ENCODE measurements around the gene PSMF1. TPM values are rescaled to one million over a fixed set of nuclear protein-coding genes. Genes with fewer than 3 reads are reported as not detected.

PSMF1 gene
- total and polyA plus RNA-seq, 2 of the 13 experiments (the other 11 are each of a cell fraction or from before 2014, with no cell fraction given) = 82.5 to 86.0 TPM

- in situ Hi-C loops (cut with HindIII; ENCODE audit: extremely low pct_ligation_motif_present, low pct_unique_long_range_greater_than_20kb) = loop anchor here (5.0 to 10.0 kb wide), 3 partner anchors 70 to 373 kb away; partner anchors contain the start of gene PSMF1
- no TSS peak for BruUV-seq (replicated peaks)
- POLR2A ChIA-PET = interaction anchor here (1.2 to 1.6 kb wide), 2 partner anchors 25 to 138 kb away, joined by 3 to 6 read pairs; no protein-coding TSS in a partner anchor
- TF ChIP-seq MAFF (IDR thresholded peaks at IDR 0.05; ENCODE audit: low read depth, low read length) (no peak), ZNF570 (CRISPR knock-in tag; IDR thresholded peaks at IDR 0.05; ENCODE audit: borderline replicate concordance) (no peak), KMT2B (CRISPR knock-in tag; IDR thresholded peaks at IDR 0.05) (no peak), CREM (IDR thresholded peaks at IDR 0.05) (peak; percentile 56; the same call in 1 of the 2 replicates), CREM (CRISPR knock-in tag; IDR thresholded peaks at IDR 0.05) (no peak), ZNF33B (CRISPR knock-in tag; IDR thresholded peaks at IDR 0.05) (no peak), ZNF382 (CRISPR knock-in tag; IDR thresholded peaks at IDR 0.05; ENCODE audit: borderline replicate concordance) (no peak), ZFP41 (CRISPR knock-in tag; IDR thresholded peaks at IDR 0.05; ENCODE audit: borderline replicate concordance) (no peak), HNRNPUL1 (IDR thresholded peaks at IDR 0.05; ENCODE audit: low read depth, low read length) (no peak), GRHL1 (CRISPR knock-in tag; conservative IDR thresholded peaks at IDR 0.05) (no peak), HNRNPL (IDR thresholded peaks at IDR 0.05; ENCODE audit: low read depth, low read length) (no peak), PCBP2 (optimal IDR thresholded peaks at IDR 0.05; ENCODE audit: low read depth, low read length, poor library complexity, severe bottlenecking) (no peak), KLF11 (CRISPR knock-in tag; IDR thresholded peaks at IDR 0.05) (0 out of 2 replicates have a peak, but pooled peaks have one; percentile 33), MXD4 (CRISPR knock-in tag; IDR thresholded peaks at IDR 0.05) (peak; percentile 68; the same call in 1 of the 2 replicates), RAD51 (IDR thresholded peaks at IDR 0.05; ENCODE audit: borderline replicate concordance) (no peak), BRD4 (CRISPR knock-in tag; IDR thresholded peaks at IDR 0.05) (no peak), CCDC6 (CRISPR knock-in tag; IDR thresholded peaks at IDR 0.05) (no peak), ZNF335 (CRISPR knock-in tag; IDR thresholded peaks at IDR 0.05) (no peak)
- TF ChIP-seq, protein P1, sequence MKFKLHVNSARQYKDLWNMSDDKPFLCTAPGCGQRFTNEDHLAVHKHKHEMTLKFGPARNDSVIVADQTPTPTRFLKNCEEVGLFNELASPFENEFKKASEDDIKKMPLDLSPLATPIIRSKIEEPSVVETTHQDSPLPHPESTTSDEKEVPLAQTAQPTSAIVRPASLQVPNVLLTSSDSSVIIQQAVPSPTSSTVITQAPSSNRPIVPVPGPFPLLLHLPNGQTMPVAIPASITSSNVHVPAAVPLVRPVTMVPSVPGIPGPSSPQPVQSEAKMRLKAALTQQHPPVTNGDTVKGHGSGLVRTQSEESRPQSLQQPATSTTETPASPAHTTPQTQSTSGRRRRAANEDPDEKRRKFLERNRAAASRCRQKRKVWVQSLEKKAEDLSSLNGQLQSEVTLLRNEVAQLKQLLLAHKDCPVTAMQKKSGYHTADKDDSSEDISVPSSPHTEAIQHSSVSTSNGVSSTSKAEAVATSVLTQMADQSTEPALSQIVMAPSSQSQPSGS (CRISPR knock-in tag; IDR thresholded peaks at IDR 0.05) = peak; percentile 64; the same call in 1 of the 2 replicates
- TF ChIP-seq, protein P2, sequence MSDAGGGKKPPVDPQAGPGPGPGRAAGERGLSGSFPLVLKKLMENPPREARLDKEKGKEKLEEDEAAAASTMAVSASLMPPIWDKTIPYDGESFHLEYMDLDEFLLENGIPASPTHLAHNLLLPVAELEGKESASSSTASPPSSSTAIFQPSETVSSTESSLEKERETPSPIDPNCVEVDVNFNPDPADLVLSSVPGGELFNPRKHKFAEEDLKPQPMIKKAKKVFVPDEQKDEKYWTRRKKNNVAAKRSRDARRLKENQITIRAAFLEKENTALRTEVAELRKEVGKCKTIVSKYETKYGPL (CRISPR knock-in tag; IDR thresholded peaks at IDR 0.05) = no peak
- TF ChIP-seq, protein P3, sequence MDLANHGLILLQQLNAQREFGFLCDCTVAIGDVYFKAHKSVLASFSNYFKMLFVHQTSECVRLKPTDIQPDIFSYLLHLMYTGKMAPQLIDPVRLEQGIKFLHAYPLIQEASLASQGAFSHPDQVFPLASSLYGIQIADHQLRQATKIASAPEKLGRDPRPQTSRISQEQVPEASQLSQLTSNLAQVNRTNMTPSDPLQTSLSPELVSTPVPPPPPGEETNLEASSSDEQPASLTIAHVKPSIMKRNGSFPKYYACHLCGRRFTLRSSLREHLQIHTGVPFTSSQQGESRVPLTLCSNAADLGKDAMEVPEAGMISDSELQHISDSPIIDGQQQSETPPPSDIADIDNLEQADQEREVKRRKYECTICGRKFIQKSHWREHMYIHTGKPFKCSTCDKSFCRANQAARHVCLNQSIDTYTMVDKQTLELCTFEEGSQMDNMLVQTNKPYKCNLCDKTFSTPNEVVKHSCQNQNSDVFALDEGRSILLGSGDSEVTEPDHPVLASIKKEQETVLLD (CRISPR knock-in tag; IDR thresholded peaks at IDR 0.05; ENCODE audit: low read depth) = no peak
Observed at GRCh38 chr20:1187605-1188171, 69.3 kb downstream of the PSMF1 start.

More at GRCh38 chr20:1187605-1188171, 69.3 kb downstream of the PSMF1 start:
- Histone ChIP-seq H2AFZ (ENCODE audit: low read length) (peak overlapping the region; percentile 33), H3K79me2 (ENCODE audit: insufficient read depth, low read length) (no peaks in the 10 kb centered on the region), H3K9me3 (ENCODE audit: low read length) (no peaks in the 10 kb centered on the region), H3K4me2 (ENCODE audit: low read depth, low read length) (peak overlapping the region; percentile 94), H3K27ac (ENCODE audit: extremely low read length, insufficient read depth, low read length) (peak overlapping the region; percentile 68), H3K4me1 (ENCODE audit: insufficient read depth, low read length) (peaks cover 60% of the 10 kb centered on the region), H3K27me3 (ENCODE audit: control insufficient read depth in 1 of 2, insufficient read depth in 2 of 2, low read length in 2 of 2) (no peaks in the 10 kb centered on the region; a peak in 1 of 5 replicates), H4K20me1 (ENCODE audit: insufficient read depth, low read length) (no peaks in the 10 kb centered on the region), H3K9ac (ENCODE audit: insufficient read depth, low read depth, low read length) (peak overlapping the region; percentile 69), H3K4me3 (replicated peaks in 1 of 3; ENCODE audit: insufficient read depth in 1 of 3, low read depth in 2 of 3, low read length in 3 of 3) (peak overlapping the region; percentile 11 to 75 (median 15)), H3K36me3 (replicated peaks in 1 of 2; ENCODE audit: control insufficient read depth in 1 of 2, insufficient read depth in 2 of 2, low read length in 2 of 2) (no peaks in the 10 kb centered on the region)
- DNase-seq (ENCODE audit: low spot score) = peak; percentile 96
- intact Hi-C loops (cut with micrococcal nuclease; ENCODE audit: unreplicated experiment) = loop anchor here (2.0 to 10.0 kb wide), 3 partner anchors 69 to 373 kb away; partner anchors contain the start of gene PSMF1
- ATAC-seq = peak; percentile 57
- CTCF ChIA-PET (ENCODE audit: low intra/inter-chr PET ratio, low total read pairs) = no interaction called here
- peak; percentile 87 for FAIRE-seq
- WGBS (ENCODE audit: low lambda C conversion rate) = 9% methylated on average over 4 of the region's 4 CpGs
